Activated CD8-positive, alpha-beta T cell treated with anti-CD3 and anti-CD28 coated beads, Interleukin-2, amount 10 ng/mL, durations not matched to agents 7 days and 5 days (primary cell): ENCODE results near the gene CCL23. TPM values are rescaled to one million over a fixed set of nuclear protein-coding genes. Genes with fewer than 3 reads are reported as not detected.

Source experiments
- ATAC-seq: fragments of 150-1000 bp; cut with Tn5 transposase; one replicate; pipeline ENCODE4 v1.10.0; 2021; ENCODE audit warnings: moderate library complexity
- CTCF ChIA-PET: fragments of 350-600 bp; sonication (Branson Sonifier 250); formaldehyde crosslinking; loops from one replicate; lab custom pipeline; 2021; ENCODE audit warnings: antibody characterized with exemption; lab: Charles Lee
- POLR2A ChIA-PET: fragments of 350-600 bp; sonication (Branson Sonifier 250); formaldehyde crosslinking; loops from one replicate; lab custom pipeline; 2021; ENCODE audit warnings: antibody characterized with exemption; lab: Charles Lee
- DNase-seq: peaks from one replicate; pipeline ENCODE4 v3.0.0-alpha.2; 2020
- H3K27ac Mint-ChIP-seq: one replicate; pipeline ENCODE4 v1.8.0; 2021; ENCODE audit warnings: mild to moderate bottlenecking, mixed read lengths
- H3K27me3 Mint-ChIP-seq: one replicate; pipeline ENCODE4 v1.8.0; 2021; ENCODE audit warnings: low read depth, mixed read lengths
- H3K36me3 Mint-ChIP-seq: one replicate; pipeline ENCODE4 v1.8.0; 2021; ENCODE audit warnings: low read depth, mixed read lengths
- H3K4me1 Mint-ChIP-seq: one replicate; pipeline ENCODE4 v1.8.0; 2021; ENCODE audit warnings: low read depth, mixed read lengths
- H3K4me3 Mint-ChIP-seq: one replicate; pipeline ENCODE4 v1.8.0; 2021; ENCODE audit warnings: mild to moderate bottlenecking, mixed read lengths
- H3K9me3 Mint-ChIP-seq: one replicate; pipeline ENCODE4 v1.8.0; 2022; ENCODE audit warnings: mixed read lengths; ENCODE audit not compliant: insufficient read depth
- total RNA-seq, 2 experiments: library from RNA; stranded (reverse); gene quantifications; one replicate each; pipeline ENCODE4 v1.2.3, GENCODE V29; 2021

CCL23 gene
- total RNA-seq, 2 experiments from 2014 or later = not detected

DNA sequence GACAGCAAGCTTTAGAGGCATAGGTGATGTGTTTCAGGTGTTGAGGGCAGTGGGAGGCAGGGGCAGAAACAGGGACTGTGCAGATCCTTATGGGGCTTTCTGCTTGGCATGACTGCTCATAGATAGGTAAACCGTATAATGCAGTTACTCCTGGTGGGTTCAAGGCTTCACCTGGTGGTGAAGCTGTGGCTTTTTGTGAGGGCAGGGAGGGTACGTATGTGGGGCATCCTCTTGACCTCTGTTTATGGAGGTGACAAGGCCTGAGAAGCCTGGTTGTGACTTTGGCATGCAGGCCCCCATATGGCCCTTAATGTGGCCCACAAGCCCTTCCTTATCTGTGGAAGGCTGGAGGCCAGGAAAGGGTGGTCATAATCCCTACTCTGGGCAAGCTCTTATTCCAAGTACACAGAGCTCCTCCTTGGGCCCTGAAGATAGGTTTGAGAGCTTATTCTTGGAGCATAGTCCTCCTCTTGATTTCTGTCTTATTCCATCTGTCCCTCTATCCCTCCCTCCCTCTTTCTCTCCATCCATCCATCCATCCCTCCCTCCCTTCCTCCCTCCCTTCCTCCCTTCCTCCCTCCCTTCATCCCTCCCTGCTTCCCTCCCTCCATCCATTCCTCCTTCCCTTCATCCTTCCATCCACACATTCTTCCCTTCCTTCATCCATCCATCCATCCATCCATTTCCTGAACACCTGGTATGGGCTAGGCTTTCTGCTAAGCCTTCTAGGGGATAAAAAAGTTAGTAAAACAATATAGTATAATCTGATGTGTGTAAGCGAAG lies 35.2 kb downstream of the CCL23 start:
- H3K4me3 Mint-ChIP-seq = no peak overlapping the region
- ChIA-PET POLR2A (no interaction called here), CTCF (interaction anchor here (0.7 to 11.9 kb wide), 6 partner anchors 12 to 165 kb away, joined by 3 to 174 read pairs (median 9); no protein-coding TSS in a partner anchor)
- H3K27ac Mint-ChIP-seq = no peak overlapping the region
- H3K4me1 Mint-ChIP-seq = no peaks in the 10 kb centered on the region
- peaks cover 7% of the 10 kb centered on the region for H3K27me3 Mint-ChIP-seq
- DNase-seq (no peak), ATAC-seq (no peak)
- H3K9me3 Mint-ChIP-seq = no peaks in the 10 kb centered on the region
- no peaks in the 10 kb centered on the region for H3K36me3 Mint-ChIP-seq

DNA sequence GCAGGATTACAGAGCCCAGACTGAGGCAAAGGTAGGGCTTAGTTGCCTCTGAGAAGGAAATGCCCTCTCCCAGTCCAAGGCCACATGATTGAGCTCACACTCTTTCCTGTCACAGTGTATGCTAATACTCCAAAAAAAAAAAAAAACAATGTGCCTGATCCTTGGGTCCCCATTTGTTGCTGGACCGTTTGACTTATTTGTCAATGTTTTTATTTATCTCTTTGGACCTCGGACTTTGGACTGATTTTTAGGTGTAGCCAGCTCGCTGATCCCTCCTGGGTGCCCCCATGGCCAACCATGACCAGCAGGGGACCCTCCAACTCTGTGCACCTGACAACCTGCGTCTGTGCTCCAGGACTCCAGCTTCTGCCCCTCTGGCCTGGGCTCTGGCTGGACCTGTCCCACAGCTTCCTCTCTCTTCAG lies 35.9 kb downstream of the CCL23 start:
- CTCF ChIA-PET = interaction anchor here (1.1 to 11.9 kb wide), 5 partner anchors 12 to 166 kb away, joined by 5 to 174 read pairs (median 13); no protein-coding TSS in a partner anchor
- H3K4me3 Mint-ChIP-seq = no peak overlapping the region
- H3K27me3 Mint-ChIP-seq = peaks cover 7% of the 10 kb centered on the region
- no peaks in the 10 kb centered on the region for H3K9me3 Mint-ChIP-seq
- no peaks in the 10 kb centered on the region for H3K4me1 Mint-ChIP-seq
- POLR2A ChIA-PET = interaction anchor here (0.5 kb wide), 1 partner anchor 20 kb away, joined by 3 read pairs; no protein-coding TSS in a partner anchor
- ATAC-seq (no peak), DNase-seq (no peak)
- H3K27ac Mint-ChIP-seq = no peak overlapping the region
- no peaks in the 10 kb centered on the region for H3K36me3 Mint-ChIP-seq

DNA sequence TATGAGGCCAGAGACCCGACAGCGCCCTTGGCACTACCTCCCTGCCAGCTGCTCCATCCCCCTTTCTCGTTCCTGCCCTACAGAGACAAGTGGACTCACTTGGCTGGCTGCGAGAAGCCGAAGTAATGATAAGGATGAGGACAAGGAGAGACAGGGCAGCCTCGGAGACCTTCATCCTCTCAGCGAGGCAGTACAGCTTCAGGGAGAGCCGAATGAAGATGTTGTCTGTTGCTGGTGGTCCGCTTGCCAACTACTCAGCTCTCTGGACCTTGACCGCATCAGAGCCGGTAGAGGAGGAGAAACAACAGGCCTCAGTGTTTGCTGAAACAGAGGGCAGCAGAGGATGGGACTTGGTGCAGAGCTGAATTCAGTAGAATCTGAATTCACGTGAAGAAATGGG lies 36.5 kb downstream of the CCL23 start, which contains the start of gene CCL16:
Gene CCL16, minus strand, starts transcription at position 252 of the 400 bp plus-strand sequence. Its CDS starts 77 bp downstream, at position 175.
- POLR2A ChIA-PET = interaction anchor here (0.5 kb wide), 1 partner anchor 19 kb away, joined by 3 read pairs; no protein-coding TSS in a partner anchor
- no peak within 1 kb of the TSS for H3K27ac Mint-ChIP-seq

DNA sequence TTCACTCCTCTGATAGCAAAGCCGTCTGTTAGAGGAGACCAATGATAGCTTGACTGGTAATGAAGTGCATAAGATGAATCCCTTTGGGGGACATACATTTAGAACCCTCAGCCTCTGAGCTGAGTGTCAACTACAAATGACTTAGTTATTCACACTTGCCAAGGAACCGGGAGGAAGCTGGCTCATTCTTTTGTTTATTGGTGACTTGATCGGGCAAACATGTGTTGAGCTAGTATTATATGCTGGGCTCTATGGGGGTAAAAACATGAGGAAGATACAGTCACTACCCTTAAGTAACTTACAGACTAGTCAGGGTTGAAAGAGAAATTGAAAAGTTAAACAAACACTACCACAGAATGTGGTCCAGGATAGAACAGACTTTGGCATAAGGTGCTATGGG lies 39.4 kb downstream of the CCL23 start:
- Mint-ChIP-seq H3K4me3 (no peak overlapping the region), H3K27ac (no peak overlapping the region), H3K27me3 (peaks cover 6% of the 10 kb centered on the region), H3K36me3 (no peaks in the 10 kb centered on the region), H3K9me3 (no peaks in the 10 kb centered on the region), H3K4me1 (no peaks in the 10 kb centered on the region)
- DNase-seq = no peak
- ATAC-seq = no peak
- POLR2A ChIA-PET = no interaction called here
- CTCF ChIA-PET = interaction anchor here (1.5 to 11.9 kb wide), 3 partner anchors 10 to 170 kb away, joined by 4 to 174 read pairs (median 9); no protein-coding TSS in a partner anchor

More for the DNA sequence above, 36.5 kb downstream of the CCL23 start, which contains the start of gene CCL16:
- H3K4me3 Mint-ChIP-seq = no peak within 1 kb of the TSS
- CTCF ChIA-PET = interaction anchor here (1.2 to 11.9 kb wide), 4 partner anchors 12 to 167 kb away, joined by 5 to 174 read pairs (median 16); no protein-coding TSS in a partner anchor
- H3K27me3 Mint-ChIP-seq = peaks cover 9% of the 10 kb centered on the region
- no peaks in the 10 kb centered on the region for H3K4me1 Mint-ChIP-seq
- no peaks in the 10 kb centered on the region for H3K9me3 Mint-ChIP-seq
- ATAC-seq (no peak), DNase-seq (no peak)
- H3K36me3 Mint-ChIP-seq = no peaks in the 10 kb centered on the region

DNA sequence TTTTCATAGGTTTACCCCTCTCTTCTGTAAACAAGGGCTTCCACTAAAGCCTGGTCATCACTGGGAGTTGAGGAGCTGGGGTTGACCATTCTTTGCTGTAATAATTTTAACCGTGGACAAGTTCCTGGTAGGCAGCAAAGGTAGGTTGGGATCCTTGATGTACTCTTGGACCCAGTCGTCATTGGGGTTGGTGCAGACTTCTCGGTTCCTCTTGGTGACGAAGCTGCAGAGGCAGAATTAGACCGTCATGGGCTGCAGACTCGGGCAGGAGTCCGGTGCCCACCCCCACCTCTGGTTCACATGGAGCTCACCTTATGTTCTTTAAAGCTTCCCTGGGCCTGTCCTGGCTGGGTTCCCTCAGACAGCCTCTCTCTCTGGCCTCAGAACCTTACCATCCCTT lies 40.3 kb downstream of the CCL23 start:
- ChIA-PET CTCF (interaction anchor here (1.5 to 11.9 kb wide), 6 partner anchors 9 to 170 kb away, joined by 4 to 174 read pairs (median 14); partner anchors contain the start of gene CCL14), POLR2A (no interaction called here)
- Mint-ChIP-seq H3K4me1 (no peaks in the 10 kb centered on the region), H3K36me3 (no peaks in the 10 kb centered on the region), H3K4me3 (no peak overlapping the region), H3K27me3 (peaks cover 6% of the 10 kb centered on the region), H3K9me3 (no peaks in the 10 kb centered on the region), H3K27ac (no peak overlapping the region)
- ATAC-seq (no peak), DNase-seq (no peak)

DNA sequence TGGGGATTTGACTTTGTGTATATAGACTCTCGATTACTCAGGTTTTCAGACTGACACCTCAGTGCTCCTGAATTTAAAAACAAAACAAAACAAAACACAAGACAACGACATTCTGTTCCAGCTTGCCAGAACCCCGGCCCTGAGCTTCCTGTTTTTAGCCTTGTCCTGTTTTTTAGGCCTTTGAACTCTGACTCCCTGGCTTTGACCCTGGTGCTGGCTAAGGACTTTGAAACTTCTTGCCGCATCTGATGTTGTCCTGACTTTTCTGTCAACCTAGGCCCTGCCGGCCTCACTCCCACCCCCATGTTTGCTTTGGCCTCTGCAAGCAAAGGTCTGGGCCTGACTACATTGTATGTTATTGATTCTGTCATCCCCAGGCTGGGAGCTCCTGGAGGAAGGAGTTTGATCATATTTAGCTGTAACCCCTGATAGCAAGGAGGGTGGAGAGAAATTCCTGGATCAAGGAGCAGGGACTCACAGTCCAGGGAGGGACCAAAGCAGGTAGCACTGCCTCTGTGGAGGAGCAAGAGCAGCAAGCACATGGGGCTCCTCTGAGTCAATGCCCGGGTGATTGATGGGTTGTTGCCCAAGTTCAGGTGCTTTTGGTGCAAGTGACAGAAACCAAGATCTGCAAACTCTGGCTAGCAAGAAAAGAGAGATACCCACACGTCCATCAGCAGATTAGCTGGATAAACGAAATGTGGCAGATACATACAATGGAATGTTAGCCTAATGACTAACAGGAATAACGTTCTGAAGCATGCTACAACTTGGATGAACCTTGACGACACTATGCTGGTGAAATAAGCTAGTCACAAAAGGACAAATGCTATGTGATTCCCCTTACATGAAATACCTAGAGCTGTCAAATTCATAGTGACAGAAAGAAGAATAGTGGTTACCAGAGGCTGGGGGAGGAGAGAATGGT lies 44.2 kb downstream of the CCL23 start:
- Mint-ChIP-seq H3K27me3 (peaks cover 6% of the 10 kb centered on the region), H3K4me3 (no peak overlapping the region), H3K9me3 (no peaks in the 10 kb centered on the region), H3K36me3 (no peaks in the 10 kb centered on the region), H3K27ac (no peak overlapping the region), H3K4me1 (peaks cover 7% of the 10 kb centered on the region)
- POLR2A ChIA-PET = no interaction called here
- DNase-seq (no peak), ATAC-seq (no peak)
- CTCF ChIA-PET = interaction anchor here (1.2 to 11.9 kb wide), 2 partner anchors 22 to 174 kb away, joined by 3 to 174 read pairs; no protein-coding TSS in a partner anchor

DNA sequence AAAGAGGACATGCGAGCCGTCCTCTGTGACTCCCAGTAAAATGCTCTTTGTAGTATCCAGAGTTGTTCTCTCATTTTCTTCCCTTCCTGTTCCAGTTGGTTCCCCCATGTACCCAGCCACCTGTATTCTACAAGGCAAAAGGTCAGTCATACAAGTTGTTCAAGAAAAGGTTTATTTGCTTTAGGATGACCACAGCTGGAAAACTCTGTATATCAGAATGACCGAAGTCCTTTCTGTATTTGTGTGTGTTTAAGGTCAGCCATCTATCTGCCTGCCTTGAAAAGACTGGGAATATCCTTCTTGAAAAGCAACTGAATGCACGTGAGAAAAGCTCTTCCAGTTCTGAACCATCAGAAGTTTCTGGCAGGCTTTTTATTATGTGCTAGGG lies 44.8 kb downstream of the CCL23 start:
- Mint-ChIP-seq H3K27ac (no peak overlapping the region), H3K4me3 (no peak overlapping the region), H3K4me1 (peaks cover 7% of the 10 kb centered on the region), H3K27me3 (peaks cover 7% of the 10 kb centered on the region), H3K36me3 (no peaks in the 10 kb centered on the region), H3K9me3 (no peaks in the 10 kb centered on the region)
- POLR2A ChIA-PET = no interaction called here
- DNase-seq (no peak), ATAC-seq (no peak)
- CTCF ChIA-PET = interaction anchor here (1.2 to 11.9 kb wide), 2 partner anchors 23 to 175 kb away, joined by 3 to 174 read pairs; no protein-coding TSS in a partner anchor

DNA sequence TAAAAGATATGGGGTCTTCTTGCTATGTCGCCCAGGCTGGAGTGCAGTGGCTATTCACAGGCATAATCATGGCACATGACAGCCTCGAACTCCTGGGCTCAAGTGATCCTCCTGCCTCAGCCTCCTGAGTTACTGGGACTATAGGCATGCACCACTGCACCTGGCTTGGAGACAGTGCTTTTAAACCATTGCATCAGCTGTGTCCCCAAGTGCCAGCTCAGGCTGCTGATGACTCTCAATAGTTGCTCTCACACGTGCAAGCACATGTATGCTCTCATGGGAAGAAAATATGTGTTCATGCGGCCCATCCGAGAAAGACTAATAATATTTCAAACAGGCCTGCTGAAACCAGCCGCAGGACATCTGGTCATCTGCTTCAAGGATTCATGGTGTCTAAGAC lies 45.2 kb downstream of the CCL23 start:
- ATAC-seq = no peak
- Mint-ChIP-seq H3K9me3 (no peaks in the 10 kb centered on the region), H3K4me3 (no peak overlapping the region), H3K36me3 (no peaks in the 10 kb centered on the region), H3K27ac (no peak overlapping the region), H3K4me1 (peaks cover 7% of the 10 kb centered on the region), H3K27me3 (peaks cover 7% of the 10 kb centered on the region)
- DNase-seq = no peak
- ChIA-PET POLR2A (no interaction called here), CTCF (interaction anchor here (5.2 to 11.9 kb wide), 2 partner anchors 175 kb away, joined by 119 to 174 read pairs; no protein-coding TSS in a partner anchor)

DNA sequence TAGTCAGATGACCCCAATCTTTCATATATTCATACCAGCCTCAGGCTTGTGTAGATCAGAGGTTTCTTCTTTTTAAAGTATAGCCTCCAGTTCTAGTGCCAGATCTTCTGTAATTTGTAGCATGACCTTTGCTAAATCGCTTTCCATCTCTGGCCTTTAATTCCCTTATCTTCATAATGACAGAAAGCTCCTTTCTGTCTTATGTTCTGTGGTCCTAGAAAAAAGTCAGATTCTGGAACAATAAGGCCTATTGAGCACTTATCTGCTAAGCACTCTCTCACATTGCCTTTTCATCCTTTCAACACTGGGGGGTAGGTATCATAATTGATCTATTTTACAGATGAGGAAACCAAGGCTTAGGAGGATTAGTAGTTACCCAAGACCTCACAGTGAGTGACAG lies 45.7 kb downstream of the CCL23 start:
- no peak for DNase-seq
- POLR2A ChIA-PET = no interaction called here
- Mint-ChIP-seq H3K4me1 (peaks cover 7% of the 10 kb centered on the region), H3K27me3 (peaks cover 7% of the 10 kb centered on the region), H3K4me3 (no peak overlapping the region), H3K27ac (no peak overlapping the region), H3K9me3 (no peaks in the 10 kb centered on the region), H3K36me3 (no peaks in the 10 kb centered on the region)
- ATAC-seq = no peak
- CTCF ChIA-PET = interaction anchor here (1.0 to 5.2 kb wide), 3 partner anchors 33 to 176 kb away, joined by 3 to 119 read pairs (median 45); no protein-coding TSS in a partner anchor

DNA sequence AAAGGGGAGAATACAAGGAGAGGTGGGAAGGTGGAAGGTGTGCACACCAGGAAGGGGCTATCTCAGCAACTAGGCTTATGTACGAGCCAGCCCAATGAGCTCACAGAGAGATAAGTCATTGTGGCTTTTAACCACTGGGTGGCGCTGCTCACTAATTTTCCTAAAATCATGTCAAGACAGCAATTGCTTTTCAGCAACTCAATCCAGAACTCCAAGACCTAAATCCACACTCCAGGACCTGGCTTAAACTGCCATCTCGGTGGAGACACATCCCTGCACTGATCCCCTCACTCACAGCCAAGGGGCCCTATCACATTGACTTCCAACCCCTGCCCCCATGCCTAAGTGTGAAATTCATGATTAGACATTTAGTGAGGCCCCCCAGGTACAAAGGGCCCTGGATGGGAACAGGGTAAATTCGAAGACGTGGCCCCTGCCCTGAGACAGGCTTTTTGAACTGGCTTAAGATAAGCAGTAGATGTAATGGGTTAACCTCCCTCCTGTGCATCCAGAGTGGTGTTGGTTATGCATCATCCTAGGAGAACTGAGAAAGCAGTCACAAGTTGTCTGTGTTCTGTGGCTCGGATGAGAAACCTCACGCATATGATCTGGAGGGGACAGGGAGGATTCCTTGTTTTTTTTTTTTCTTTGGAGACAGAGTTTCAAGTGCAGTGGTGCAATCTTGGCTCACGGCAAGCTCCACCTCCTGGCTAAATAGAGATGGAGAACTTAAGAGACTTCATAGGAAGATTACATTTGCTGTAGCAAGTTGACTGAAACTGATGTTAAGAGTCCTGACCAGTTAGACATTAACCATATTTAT lies 48.0 kb downstream of the CCL23 start:
- POLR2A ChIA-PET = interaction anchor here (0.6 to 1.0 kb wide), 4 partner anchors 11 to 197 kb away, joined by 3 to 5 read pairs (median 3); no protein-coding TSS in a partner anchor
- no peak overlapping the region for H3K4me3 Mint-ChIP-seq
- CTCF ChIA-PET = interaction anchor here (0.5 to 5.2 kb wide), 45 partner anchors 8 to 260 kb away, joined by 3 to 119 read pairs (median 4); partner anchors contain the start of genes CCL16, HEATR9, LYZL6 and RDM1
- H3K4me1 Mint-ChIP-seq = peaks cover 7% of the 10 kb centered on the region
- DNase-seq = peak; percentile 86
- no peak overlapping the region for H3K27ac Mint-ChIP-seq
- H3K27me3 Mint-ChIP-seq = peaks cover 6% of the 10 kb centered on the region
- no peaks in the 10 kb centered on the region for H3K36me3 Mint-ChIP-seq
- no peaks in the 10 kb centered on the region for H3K9me3 Mint-ChIP-seq
- peak; percentile 72 for ATAC-seq
